Uterus (tissue), 4 donors: ENCODE results near the gene XNDC1N. TPM values are rescaled to one million over a fixed set of nuclear protein-coding genes. Genes with fewer than 3 reads are reported as not detected.

Source experiments
- DNase-seq, 2 donors: peaks; one replicate each; pipeline ENCODE4 v3.0.0-alpha.2; 2019 to 2020
- H3K27ac ChIP-seq, 2 donors: fragments of 200-600 bp; sonication (generic); 1 replicate in 1 of 2; 2 replicates in 1 of 2; pipeline ENCODE4 v1.5.1; 2016 to 2018
- H3K27me3 ChIP-seq, 2 donors: fragments of 200-600 bp; sonication (generic); one replicate each; pipeline ENCODE4 v1.5.1; 2018 to 2019; ENCODE audit warnings: control low read depth in 1 of 2
- H3K36me3 ChIP-seq, 2 donors: fragments of 200-600 bp; sonication (generic); one replicate each; pipeline ENCODE4 v1.5.1; 2019; ENCODE audit warnings: control low read depth in 1 of 2
- H3K4me1 ChIP-seq, 2 donors: fragments of 200-600 bp; sonication (generic); one replicate each; pipeline ENCODE4 v1.5.1; 2018 to 2019; ENCODE audit warnings: control low read depth in 1 of 2
- H3K4me3 ChIP-seq, 2 donors: fragments of 200-600 bp; sonication (generic); 1 replicate in 1 of 2; 2 replicates in 1 of 2; pipeline ENCODE4 v1.5.1; 2018 to 2019; ENCODE audit warnings: mild to moderate bottlenecking in 1 of 2
- H3K9me3 ChIP-seq, 2 donors: fragments of 200-600 bp; sonication (generic); one replicate each; pipeline ENCODE4 v1.5.1; 2019; ENCODE audit warnings: control low read depth in 1 of 2
- POLR2A ChIP-seq, 2 donors: fragments of 450-650 bp; IDR thresholded peaks; one replicate each; pipeline ENCODE4 v1.6.1; 2016; ENCODE audit warnings: antibody characterized with exemption in 2 of 2, mild to moderate bottlenecking in 1 of 2, moderate library complexity in 1 of 2
- intact Hi-C: fragments of 100-400 bp; cut with DNase I; formaldehyde crosslinking; loops from one replicate; pipeline ENCODE4 v1.15.1; 2023; ENCODE audit warnings: low total_unique reads
- total RNA-seq, 4 donors: library from RNA; depleted of rRNA in 3 of 4; stranded (reverse); fragments of >200 nt in 3 of 4; gene quantifications; one replicate each; pipeline versions ENCODE4 v1.1.0 to v1.2.4, GENCODE V29; 2014 to 2023
- TF ChIP-seq, protein P1 (sequence below), 4 experiments: fragments of 200-600 bp in 2 of 4; fragments of 450-650 bp in 2 of 4; sonication (generic) in 2 of 4; IDR thresholded peaks; one replicate each; pipeline ENCODE4 v1.5.1; 2016 to 2019; ENCODE audit warnings: antibody characterized with exemption in 4 of 4, mild to moderate bottlenecking in 2 of 4, moderate library complexity in 1 of 4
- donor health status: DM: yes; HTN: yes; CAD: no.

Gene XNDC1N
- total RNA-seq, 4 donors from 2014 or later = 8.2 to 176 (median 21.4) TPM

DNA sequence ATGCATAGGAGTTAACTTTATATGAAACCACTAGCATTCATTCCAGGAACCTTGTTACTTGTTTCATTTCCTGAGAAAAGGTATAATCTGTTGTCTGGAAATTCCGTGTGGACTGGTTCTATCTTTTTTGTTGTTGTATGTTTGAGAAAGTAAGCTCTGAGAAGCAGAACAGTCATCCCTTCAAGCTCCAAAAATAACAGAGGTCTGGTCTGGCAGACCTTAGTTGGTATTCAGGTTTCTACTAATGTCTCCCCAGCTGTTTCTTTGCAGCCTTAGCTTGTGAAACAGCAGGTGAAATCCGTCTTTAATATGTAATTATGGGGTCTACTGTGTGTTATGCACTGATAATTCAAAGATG lies 2.8 kb upstream of the XNDC1N start:
- DNase-seq = no peak
- no peak overlapping the region for H3K27ac ChIP-seq
- no peaks in the 10 kb centered on the region for H3K36me3 ChIP-seq
- H3K4me1 ChIP-seq = peaks cover 3 to 8% of the 10 kb centered on the region in 2 donors
- intact Hi-C loops = no loop called here
- no peaks in the 10 kb centered on the region for H3K27me3 ChIP-seq
- H3K4me3 ChIP-seq = no peak overlapping the region
- TF ChIP-seq, protein P1, sequence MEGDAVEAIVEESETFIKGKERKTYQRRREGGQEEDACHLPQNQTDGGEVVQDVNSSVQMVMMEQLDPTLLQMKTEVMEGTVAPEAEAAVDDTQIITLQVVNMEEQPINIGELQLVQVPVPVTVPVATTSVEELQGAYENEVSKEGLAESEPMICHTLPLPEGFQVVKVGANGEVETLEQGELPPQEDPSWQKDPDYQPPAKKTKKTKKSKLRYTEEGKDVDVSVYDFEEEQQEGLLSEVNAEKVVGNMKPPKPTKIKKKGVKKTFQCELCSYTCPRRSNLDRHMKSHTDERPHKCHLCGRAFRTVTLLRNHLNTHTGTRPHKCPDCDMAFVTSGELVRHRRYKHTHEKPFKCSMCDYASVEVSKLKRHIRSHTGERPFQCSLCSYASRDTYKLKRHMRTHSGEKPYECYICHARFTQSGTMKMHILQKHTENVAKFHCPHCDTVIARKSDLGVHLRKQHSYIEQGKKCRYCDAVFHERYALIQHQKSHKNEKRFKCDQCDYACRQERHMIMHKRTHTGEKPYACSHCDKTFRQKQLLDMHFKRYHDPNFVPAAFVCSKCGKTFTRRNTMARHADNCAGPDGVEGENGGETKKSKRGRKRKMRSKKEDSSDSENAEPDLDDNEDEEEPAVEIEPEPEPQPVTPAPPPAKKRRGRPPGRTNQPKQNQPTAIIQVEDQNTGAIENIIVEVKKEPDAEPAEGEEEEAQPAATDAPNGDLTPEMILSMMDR (IDR thresholded peaks at IDR 0.05) = no peak
- no peak for TF ChIP-seq POLR2A (IDR thresholded peaks at IDR 0.05)
- H3K9me3 ChIP-seq = no peaks in the 10 kb centered on the region

DNA sequence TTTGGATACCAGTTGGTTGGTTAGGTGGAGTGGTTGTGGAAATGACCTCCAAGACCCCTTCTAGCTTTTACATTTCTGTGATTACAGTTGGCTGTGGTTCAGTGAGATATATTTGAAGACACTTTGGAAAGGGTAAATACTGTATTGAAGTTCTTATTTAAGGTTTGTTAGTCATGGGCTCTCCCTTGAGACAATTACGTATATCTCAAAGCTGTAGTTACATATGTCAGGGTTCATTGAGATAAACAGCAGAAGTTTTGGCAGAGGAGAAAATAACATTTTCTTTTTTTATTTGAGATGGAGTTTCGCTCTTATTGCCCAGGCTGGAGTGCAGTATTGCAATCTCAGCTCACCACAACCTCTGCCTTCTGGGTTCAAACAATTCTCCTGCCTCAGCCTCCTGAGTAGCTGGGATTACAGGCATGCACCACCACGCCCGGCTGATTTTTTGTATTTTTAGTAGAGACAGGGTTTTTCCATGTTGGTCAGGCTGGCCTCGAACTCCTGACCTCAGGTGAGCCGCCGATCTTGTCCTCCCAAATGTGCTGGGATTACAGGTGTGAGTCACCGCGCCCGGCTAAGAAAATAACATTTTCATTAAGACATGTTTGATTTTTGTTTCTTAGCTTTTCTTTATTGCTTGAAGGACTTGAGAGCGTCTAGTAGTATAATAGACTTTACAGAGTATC lies 2.3 kb upstream of the XNDC1N start:
- H3K36me3 ChIP-seq = no peaks in the 10 kb centered on the region
- no peaks in the 10 kb centered on the region for H3K9me3 ChIP-seq
- H3K27me3 ChIP-seq = no peaks in the 10 kb centered on the region
- TF ChIP-seq, protein P1 (IDR thresholded peaks at IDR 0.05) = no peak
- TF ChIP-seq POLR2A (IDR thresholded peaks at IDR 0.05) = no peak
- no peak for DNase-seq
- H3K4me1 ChIP-seq = peaks cover 3 to 8% of the 10 kb centered on the region in 2 donors
- intact Hi-C loops = no loop called here
- no peak overlapping the region for H3K4me3 ChIP-seq
- H3K27ac ChIP-seq = no peak overlapping the region

DNA sequence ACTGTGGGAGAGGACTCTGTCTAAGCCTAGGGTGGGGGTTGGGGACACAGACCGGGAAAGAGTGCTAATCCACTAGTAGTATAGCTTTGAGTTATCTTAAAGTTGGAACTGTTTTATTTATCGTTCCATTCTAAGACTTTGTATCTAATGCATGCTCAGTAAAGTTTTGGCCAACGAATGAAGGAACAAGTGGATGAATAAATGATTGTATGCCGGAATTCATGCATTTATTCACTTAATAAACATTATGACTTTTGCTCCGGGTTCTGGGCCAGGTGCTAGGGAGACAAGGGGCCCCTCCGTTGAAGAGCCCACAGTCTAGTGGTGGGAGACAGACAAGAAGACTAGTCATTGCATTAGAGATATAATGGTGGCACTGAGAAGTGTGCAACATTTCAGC lies 1.1 kb upstream of the XNDC1N start:
- Histone ChIP-seq H3K27me3 (no peaks in the 10 kb centered on the region), H3K9me3 (no peaks in the 10 kb centered on the region), H3K4me3 (peak overlapping the region; percentile 73 to 94), H3K4me1 (peaks cover 3 to 8% of the 10 kb centered on the region in 2 donors), H3K27ac (peak overlapping the region; percentile 88 to 91), H3K36me3 (no peaks in the 10 kb centered on the region)
- DNase-seq = no peak
- intact Hi-C loops = no loop called here
- TF ChIP-seq, protein P1 (IDR thresholded peaks at IDR 0.05) = no peak
- no peak for TF ChIP-seq POLR2A (IDR thresholded peaks at IDR 0.05)

DNA sequence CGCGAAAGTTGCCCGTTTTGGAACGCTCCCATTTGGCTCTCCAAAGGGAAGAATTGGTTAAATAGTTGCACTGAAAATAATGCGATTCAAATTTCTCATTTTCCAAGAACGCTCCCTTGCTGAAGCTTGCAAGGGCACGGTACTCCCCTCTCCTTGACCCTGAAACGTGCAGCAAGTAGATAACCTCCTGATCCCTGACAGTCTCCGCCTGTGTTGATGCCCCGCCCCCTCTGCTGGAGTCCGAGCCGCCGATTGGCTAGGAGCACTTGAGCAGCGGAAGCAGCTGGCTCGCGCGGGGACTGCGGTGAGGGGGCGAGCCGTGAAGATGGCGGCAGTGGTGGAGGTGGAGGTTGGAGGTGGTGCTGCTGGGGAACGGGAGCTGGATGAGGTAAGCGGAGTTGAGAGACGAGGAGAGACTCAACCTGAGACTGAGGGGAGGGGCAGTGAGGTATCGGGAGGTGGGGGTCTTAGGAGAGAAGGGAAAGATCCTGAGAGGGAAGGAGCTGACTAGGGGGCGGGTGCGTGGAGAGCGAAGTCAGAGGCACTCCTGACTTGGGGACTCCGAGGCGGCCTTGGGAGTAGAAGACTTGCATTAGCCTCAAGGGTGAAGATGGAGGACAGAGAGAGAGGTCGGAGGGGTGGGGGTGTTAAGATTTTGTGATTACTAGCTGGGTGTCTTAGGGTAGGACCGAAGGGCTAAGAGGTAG lies 496 bp upstream of the XNDC1N start, which contains the start of gene RNF121:
Gene RNF121 (plus strand): TSS at position 310 of the 707 bp plus-strand sequence. CDS start 16 bp downstream, at position 326.
- TF ChIP-seq, protein P1 (IDR thresholded peaks at IDR 0.05) = no peak
- peak in 1 of 2 donors; percentile 54 for TF ChIP-seq POLR2A (IDR thresholded peaks at IDR 0.05)
- intact Hi-C loops = no loop called here
- Histone ChIP-seq H3K27me3 (no peaks in the 10 kb centered on the region), H3K9me3 (no peaks in the 10 kb centered on the region), H3K27ac (peak within 1 kb of the TSS; percentile 88 to 91), H3K36me3 (no peaks in the 10 kb centered on the region), H3K4me1 (peaks cover 3 to 8% of the 10 kb centered on the region in 2 donors), H3K4me3 (peak within 1 kb of the TSS; percentile 73 to 94)
- peak; percentile 94 to 96 for DNase-seq

DNA sequence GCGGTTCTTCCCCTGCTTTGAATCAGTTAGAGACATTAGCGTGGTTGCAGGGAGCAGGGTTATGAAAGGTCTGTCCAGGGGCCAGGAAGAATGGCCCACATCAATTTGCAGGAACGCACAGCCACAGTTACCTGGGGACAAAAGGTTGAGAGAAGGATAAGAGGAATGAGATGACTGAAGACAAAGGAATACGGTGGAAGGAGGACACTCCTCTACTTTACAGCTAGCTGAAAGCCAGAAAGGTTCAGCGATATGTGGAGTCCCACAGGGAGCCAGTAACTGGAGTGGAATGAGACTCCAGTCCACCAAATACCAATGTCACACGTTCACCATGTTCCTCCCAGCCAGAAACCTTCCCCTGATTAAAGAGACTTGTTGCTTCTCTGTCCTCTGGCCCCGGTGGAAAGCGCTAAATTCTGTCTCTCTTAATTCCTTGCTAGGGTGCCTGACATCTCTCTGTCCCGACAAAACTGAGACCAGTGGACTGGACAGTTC lies 10.7 kb downstream of the XNDC1N start:
- no peak for TF ChIP-seq POLR2A (IDR thresholded peaks at IDR 0.05)
- TF ChIP-seq, protein P1 (IDR thresholded peaks at IDR 0.05) = no peak
- intact Hi-C loops = no loop called here
- Histone ChIP-seq H3K27ac (no peak overlapping the region), H3K4me1 (no peaks in the 10 kb centered on the region), H3K36me3 (no peaks in the 10 kb centered on the region), H3K27me3 (no peaks in the 10 kb centered on the region), H3K9me3 (no peaks in the 10 kb centered on the region), H3K4me3 (no peak overlapping the region)
- DNase-seq = no peak
